Psoas muscle (tissue), 8 donors: ENCODE results near the gene LCN1. TPM values are rescaled to one million over a fixed set of nuclear protein-coding genes. Genes with fewer than 3 reads are reported as not detected.
A peak's percentile ranks its signal among the peaks of the same experiment; 100 is the strongest.

Experiments
- ATAC-seq, 4 donors: fragments of 200-7000 bp; cut with Tn5 transposase; one replicate each; pipeline ENCODE4 v1.9.1; 2020; ENCODE audit warnings: moderate library complexity in 3 of 4, mild to moderate bottlenecking in 2 of 4
- DNase-seq, 2 donors: peaks; one replicate each; pipeline ENCODE4 v3.0.0-alpha.2; 2020
- H3K27ac ChIP-seq: fragments of 200-600 bp; one replicate; pipeline ENCODE4 v1.8.0; 2022
- H3K27me3 ChIP-seq, 3 donors: fragments of 200-600 bp in 1 of 3; one replicate each; pipeline versions ENCODE4 v1.6.1 to v1.8.0; 2013 to 2022; ENCODE audit warnings: low read length in 2 of 3, mild to moderate bottlenecking in 2 of 3, moderate library complexity in 1 of 3; ENCODE audit not compliant: insufficient read depth in 3 of 3
- H3K36me3 ChIP-seq, 2 donors: fragments of 200-600 bp in 1 of 2; one replicate each; pipeline versions ENCODE4 v1.6.1 to v1.8.0; 2013 to 2022; ENCODE audit warnings: low read depth in 1 of 2, mild to moderate bottlenecking in 1 of 2, moderate library complexity in 1 of 2; ENCODE audit not compliant: insufficient read depth in 1 of 2
- H3K4me1 ChIP-seq: fragments of 200-600 bp; one replicate; pipeline ENCODE4 v1.8.0; 2022
- H3K4me3 ChIP-seq: fragments of 200-600 bp; one replicate; pipeline ENCODE4 v1.8.0; 2022; ENCODE audit warnings: mild to moderate bottlenecking
- H3K9me3 ChIP-seq: fragments of 200-600 bp; one replicate; pipeline ENCODE4 v1.8.0; 2022
- WGBS, 3 donors: extraction: QIAGEN DNeasy Blood & Tissue Kit; methylation state at CpG; one replicate each; pipeline versions ENCODE4 v1.1.6 to v1.1.7; 2013; 5-methylcytosine and 5-hydroxymethylcytosine counted together
- intact Hi-C, 2 donors: fragments of 100-400 bp; cut with DNase I; formaldehyde crosslinking; loops; one replicate each; pipeline versions ENCODE4 v1.11.0 to v1.14.2; 2022
- polyA plus RNA-seq, 3 donors: library from polyadenylated mRNA; stranded (reverse); fragments of 200-250 nt; gene quantifications; one replicate each; pipeline ENCODE4 v1.2.3, GENCODE V29; 2013
- total RNA-seq, 4 donors: library from RNA; stranded (reverse); fragmentation: NEBNext Ultra II Directional in 2 of 4; extraction: Animal tissue kit (Norgen Biotek cat#: 25700) in 2 of 4; gene quantifications; one replicate each; pipeline versions ENCODE4 v1.2.1 to v1.2.4, GENCODE V29; 2021 to 2023
- TF ChIP-seq, protein P1 (sequence below): fragments of 200-600 bp; IDR thresholded peaks from one replicate; pipeline ENCODE4 v1.8.0; 2022; ENCODE audit warnings: antibody characterized with exemption
- donor health status: healthy with polysubstance abuse.
- donor health status: DM: no; HTN: no; CAD: no; lungs with moderate emphysema.
- donor health status: Bipolar disorder and iron deficiency.
- donor health status: healthy.
- donor health status: DM: yes; HTN: yes; CAD: no.
- donor health status: DM: no; HTN: no; CAD: no.
- donor health status: DM: no; HTN: no; CAD: no.
- donor health status: DM: yes; HTN: yes; CAD: no.

The LCN1 gene
- total and polyA plus RNA-seq, 7 donors = 0.71 TPM; not detected in 6

DNA sequence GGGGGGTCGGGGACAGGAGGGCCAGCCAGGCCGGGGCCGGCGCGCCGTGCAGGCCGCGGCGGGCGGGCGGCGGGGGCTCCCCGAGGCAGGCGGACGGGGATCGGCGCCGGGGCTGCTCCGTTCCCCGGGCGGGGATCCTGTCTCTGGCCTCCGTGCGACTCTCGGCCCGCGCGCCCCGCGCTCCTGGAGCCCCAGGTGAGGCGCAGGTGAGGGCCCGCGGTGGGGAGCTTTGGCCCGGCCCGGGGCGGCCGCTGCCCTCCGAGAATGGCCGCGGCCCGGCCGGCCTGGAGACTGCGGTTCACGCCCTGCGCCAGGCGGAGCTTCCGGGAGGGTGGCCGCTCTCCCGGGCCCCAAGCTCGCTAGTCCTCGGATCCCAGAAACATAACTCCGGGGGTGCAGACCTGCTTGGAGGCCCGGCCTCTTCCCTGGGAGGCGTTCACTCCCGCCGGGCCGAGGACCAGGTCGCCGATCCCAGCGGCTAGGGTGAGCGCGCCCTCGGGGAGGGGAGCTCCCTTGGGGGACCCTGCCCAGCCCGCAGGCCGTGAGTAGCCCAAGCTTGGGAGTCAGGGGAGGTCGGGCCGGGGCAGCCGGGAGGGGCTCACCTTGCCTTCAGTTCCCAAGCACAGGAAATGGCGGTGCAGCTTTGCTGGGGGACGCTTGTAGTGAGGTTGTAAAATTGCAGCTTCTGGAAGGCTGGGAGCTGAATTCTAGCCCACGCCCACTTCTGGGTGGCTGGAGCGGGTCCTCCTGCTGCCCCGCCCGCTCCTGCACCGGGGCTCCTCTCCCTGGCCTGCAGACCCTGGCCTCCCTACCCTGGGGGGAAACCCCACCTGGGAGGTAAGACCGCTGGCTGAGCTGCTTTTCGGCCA, 40.9 kb upstream of the LCN1 start:
- peak; percentile 40 to 60 (median 54) for ATAC-seq
- peak in 1 of 2 donors; percentile 33 for DNase-seq
- H3K27ac ChIP-seq = no peak overlapping the region
- 2 to 4% (median 4%) methylated on average over 53 to 76 of the region's 76 CpGs for WGBS, 3 donors
- TF ChIP-seq, protein P1, sequence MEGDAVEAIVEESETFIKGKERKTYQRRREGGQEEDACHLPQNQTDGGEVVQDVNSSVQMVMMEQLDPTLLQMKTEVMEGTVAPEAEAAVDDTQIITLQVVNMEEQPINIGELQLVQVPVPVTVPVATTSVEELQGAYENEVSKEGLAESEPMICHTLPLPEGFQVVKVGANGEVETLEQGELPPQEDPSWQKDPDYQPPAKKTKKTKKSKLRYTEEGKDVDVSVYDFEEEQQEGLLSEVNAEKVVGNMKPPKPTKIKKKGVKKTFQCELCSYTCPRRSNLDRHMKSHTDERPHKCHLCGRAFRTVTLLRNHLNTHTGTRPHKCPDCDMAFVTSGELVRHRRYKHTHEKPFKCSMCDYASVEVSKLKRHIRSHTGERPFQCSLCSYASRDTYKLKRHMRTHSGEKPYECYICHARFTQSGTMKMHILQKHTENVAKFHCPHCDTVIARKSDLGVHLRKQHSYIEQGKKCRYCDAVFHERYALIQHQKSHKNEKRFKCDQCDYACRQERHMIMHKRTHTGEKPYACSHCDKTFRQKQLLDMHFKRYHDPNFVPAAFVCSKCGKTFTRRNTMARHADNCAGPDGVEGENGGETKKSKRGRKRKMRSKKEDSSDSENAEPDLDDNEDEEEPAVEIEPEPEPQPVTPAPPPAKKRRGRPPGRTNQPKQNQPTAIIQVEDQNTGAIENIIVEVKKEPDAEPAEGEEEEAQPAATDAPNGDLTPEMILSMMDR = no peak
- H3K9me3 ChIP-seq = no peaks in the 10 kb centered on the region
- intact Hi-C loops = no loop called here
- peaks cover 0 to 13% of the 10 kb centered on the region in 2 donors for H3K36me3 ChIP-seq
- peaks cover 6% of the 10 kb centered on the region for H3K4me1 ChIP-seq
- H3K4me3 ChIP-seq = peak overlapping the region; percentile 76
- H3K27me3 ChIP-seq = peaks cover 0 to 47% (median 0%) of the 10 kb centered on the region in 3 donors

DNA sequence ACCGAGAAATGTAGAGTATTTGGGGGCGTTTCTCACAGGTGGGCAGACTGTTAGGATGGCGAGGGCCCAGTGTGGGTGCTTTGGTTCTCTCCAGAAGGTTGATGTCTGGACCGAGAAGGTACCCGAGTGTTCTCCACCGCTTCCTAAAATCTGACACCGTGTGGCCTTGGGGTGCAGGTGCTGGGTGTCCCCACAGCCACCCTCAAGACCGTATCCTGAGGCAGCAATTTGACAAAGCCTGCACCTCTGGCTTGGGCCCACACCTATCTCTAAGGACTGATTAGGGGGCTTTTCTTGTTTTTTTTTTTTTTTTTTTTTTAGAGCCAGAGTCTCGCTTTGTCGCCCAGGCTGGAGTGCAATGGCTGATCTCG, 40.3 kb upstream of the LCN1 start:
- H3K27ac ChIP-seq = no peak overlapping the region
- H3K36me3 ChIP-seq = peaks cover 0 to 13% of the 10 kb centered on the region in 2 donors
- DNase-seq = no peak
- 53 to 64% (median 57%) methylated on average over 11 of the region's 11 CpGs for WGBS, 3 donors
- peaks cover 6% of the 10 kb centered on the region for H3K4me1 ChIP-seq
- TF ChIP-seq, protein P1 = no peak
- H3K9me3 ChIP-seq = no peaks in the 10 kb centered on the region
- ATAC-seq = no peak
- H3K27me3 ChIP-seq = peaks cover 0 to 43% (median 0%) of the 10 kb centered on the region in 3 donors
- peak overlapping the region; percentile 76 for H3K4me3 ChIP-seq
- intact Hi-C loops = no loop called here

DNA sequence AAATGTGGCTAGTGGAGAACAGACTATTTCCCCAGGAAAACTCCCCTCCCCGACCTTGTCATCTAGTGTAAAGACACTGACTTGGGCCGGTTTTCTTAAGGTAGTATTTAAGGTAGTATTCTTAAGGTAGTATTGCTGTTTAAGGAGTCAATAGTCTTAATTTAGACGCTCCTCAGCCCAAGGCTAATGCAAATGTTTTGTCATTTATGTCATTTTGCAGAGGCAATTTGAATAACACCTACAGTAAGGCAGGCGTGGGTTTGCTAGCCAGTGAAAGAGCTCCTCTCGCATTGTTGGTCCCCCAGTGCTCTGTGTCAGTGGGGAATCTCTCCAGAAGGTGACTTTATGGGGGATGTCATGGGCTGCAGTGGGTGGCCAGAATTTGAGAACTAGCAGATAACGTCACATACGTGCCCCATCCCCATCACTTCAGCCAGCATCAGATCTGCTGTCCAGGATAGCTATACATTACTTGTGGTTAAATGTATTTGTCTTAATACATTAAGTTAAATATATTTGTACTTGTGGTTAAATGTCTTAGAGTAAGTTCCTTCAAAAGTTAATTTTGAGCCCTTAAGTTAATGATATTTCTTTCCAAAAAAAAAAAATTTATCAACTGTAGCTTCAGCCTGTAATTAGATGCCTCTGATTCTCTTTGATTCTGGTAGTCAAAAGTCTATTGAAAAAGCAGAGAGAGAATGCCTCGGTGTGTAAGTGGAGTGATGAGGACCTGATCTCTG, 39.1 kb upstream of the LCN1 start:
- intact Hi-C loops = no loop called here
- no peak overlapping the region for H3K4me3 ChIP-seq
- WGBS, 3 donors = 78 to 82% (median 79%) methylated on average over 8 of the region's 8 CpGs
- H3K9me3 ChIP-seq = no peaks in the 10 kb centered on the region
- TF ChIP-seq, protein P1 = no peak
- no peak for DNase-seq
- H3K4me1 ChIP-seq = peaks cover 6% of the 10 kb centered on the region
- H3K27ac ChIP-seq = no peak overlapping the region
- no peak for ATAC-seq
- peaks cover 0 to 43% (median 0%) of the 10 kb centered on the region in 3 donors for H3K27me3 ChIP-seq
- H3K36me3 ChIP-seq = peaks cover 0 to 13% of the 10 kb centered on the region in 2 donors

DNA sequence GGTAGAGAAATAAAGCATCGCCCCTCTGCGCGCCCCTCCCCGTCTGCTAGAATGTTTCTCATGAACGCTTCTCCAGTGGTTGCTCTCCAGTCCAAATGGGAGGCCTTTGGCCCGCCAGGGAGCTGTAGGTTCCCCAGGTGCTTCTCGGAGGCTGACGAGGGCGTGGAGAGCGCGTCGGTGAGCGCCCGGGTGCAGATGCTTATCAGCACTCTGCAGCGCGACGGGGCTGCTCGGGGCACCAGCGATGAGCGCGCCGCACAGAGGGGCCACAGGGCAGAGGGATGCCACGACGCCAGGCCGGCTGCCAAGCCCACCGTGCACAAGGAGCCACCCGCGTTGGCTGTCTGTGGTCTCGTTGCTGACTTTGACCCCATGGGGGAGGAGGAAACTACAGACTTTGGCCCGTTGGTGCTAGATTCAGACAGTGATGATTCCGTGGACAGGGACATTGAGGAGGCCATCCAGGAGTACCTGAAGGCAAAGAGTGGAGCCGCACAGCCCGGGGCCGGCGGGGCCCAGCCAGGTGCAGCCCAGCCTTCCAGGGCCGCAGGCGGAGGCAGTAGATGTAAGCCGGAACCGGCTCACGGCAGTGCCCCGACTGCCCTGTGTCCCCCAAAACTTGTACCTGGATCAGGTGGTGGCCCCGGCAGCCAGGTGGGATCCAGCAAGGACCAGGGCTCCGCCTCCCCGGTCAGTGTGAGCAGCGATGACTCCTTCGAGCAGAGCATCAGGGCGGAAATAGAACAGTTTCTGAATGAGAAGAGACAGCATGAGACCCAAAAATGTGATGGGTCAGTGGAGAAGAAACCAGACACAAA, 36.6 kb upstream of the LCN1 start:
- WGBS, 3 donors = 97 to 98% (median 97%) methylated on average over 47 of the region's 47 CpGs
- H3K36me3 ChIP-seq = peaks cover 0 to 19% of the 10 kb centered on the region in 2 donors

More for the DNA sequence above, 36.6 kb upstream of the LCN1 start:
- Histone ChIP-seq H3K4me1 (peaks cover 6% of the 10 kb centered on the region), H3K27ac (no peak overlapping the region), H3K9me3 (no peaks in the 10 kb centered on the region), H3K4me3 (no peak overlapping the region), H3K27me3 (peaks cover 0 to 35% (median 0%) of the 10 kb centered on the region in 3 donors)
- ATAC-seq (no peak), DNase-seq (no peak)
- TF ChIP-seq, protein P1 = no peak
- intact Hi-C loops = no loop called here
